Naive B cell (primary cell): ENCODE results near the gene DNM3. TPM values are rescaled to one million over a fixed set of nuclear protein-coding genes. Genes with fewer than 3 reads are reported as not detected.
A peak's percentile ranks its signal among the peaks of the same experiment; 100 is the strongest.

Experiments used
- ATAC-seq, 2 donors: fragments of 150-1000 bp; cut with Tn5 transposase; 2 replicates each; pipeline ENCODE4 v1.10.0; 2021; ENCODE audit warnings: low read depth in 2 of 2, mild to moderate bottlenecking in 2 of 2, moderate library complexity in 2 of 2
- DNase-seq: peaks from one replicate; pipeline ENCODE4 v3.0.0; 2022
- H3K27ac Mint-ChIP-seq, 6 donors: one replicate each; pipeline ENCODE4 v1.8.0; 2020 to 2022; ENCODE audit warnings: mild to moderate bottlenecking in 6 of 6, mixed read lengths in 6 of 6, moderate library complexity in 5 of 6, inconsistent platforms in 2 of 6
- H3K27me3 Mint-ChIP-seq, 3 donors: one replicate each; pipeline ENCODE4 v1.8.0; 2021 to 2022; ENCODE audit warnings: mixed read lengths in 3 of 3, mild to moderate bottlenecking in 1 of 3
- H3K36me3 Mint-ChIP-seq, 2 donors: one replicate each; pipeline ENCODE4 v1.8.0; 2020 to 2022; ENCODE audit warnings: mixed read lengths in 2 of 2, inconsistent platforms in 1 of 2, mild to moderate bottlenecking in 1 of 2
- H3K4me1 Mint-ChIP-seq, 3 donors: one replicate each; pipeline ENCODE4 v1.8.0; 2020 to 2022; ENCODE audit warnings: mixed read lengths in 3 of 3, inconsistent platforms in 1 of 3, mild to moderate bottlenecking in 1 of 3, moderate library complexity in 1 of 3
- H3K4me3 Mint-ChIP-seq, 8 donors: one replicate each; pipeline ENCODE4 v1.8.0; 2020 to 2022; ENCODE audit warnings: mild to moderate bottlenecking in 8 of 8, mixed read lengths in 8 of 8, moderate library complexity in 8 of 8, inconsistent platforms in 2 of 8
- H3K9me3 Mint-ChIP-seq, 7 donors: one replicate each; pipeline ENCODE4 v1.8.0; 2020 to 2022; ENCODE audit warnings: mixed read lengths in 7 of 7, mild to moderate bottlenecking in 5 of 7, inconsistent platforms in 2 of 7, moderate library complexity in 1 of 7
- polyA plus RNA-seq, 6 donors: library from polyadenylated mRNA; unstranded; fragments of 300-500 nt; fragmentation: Illumina TruSeq; gene quantifications; one replicate each; pipeline ENCODE4 v1.2.3, GENCODE V29; 2021; ENCODE audit warnings: low read depth in 6 of 6

The DNM3 gene
- polyA plus RNA-seq, 6 donors from 2014 or later = 0.32 to 6.6 (median 0.57) TPM

GRCh38 chr1:172241540-172241939 lies 400.2 kb downstream of the DNM3 start:
- H3K27me3 Mint-ChIP-seq = no peaks in the 10 kb centered on the region
- no peaks in the 10 kb centered on the region for H3K4me1 Mint-ChIP-seq
- DNase-seq (no peak), ATAC-seq (no peak)
- H3K36me3 Mint-ChIP-seq = no peaks in the 10 kb centered on the region
- H3K27ac Mint-ChIP-seq = no peak overlapping the region
- peaks cover 0 to 4% (median 0%) of the 10 kb centered on the region in 7 donors for H3K9me3 Mint-ChIP-seq
- H3K4me3 Mint-ChIP-seq = no peak overlapping the region

- Mint-ChIP-seq H3K4me3 (no peak overlapping the region), H3K4me1 (no peaks in the 10 kb centered on the region), H3K9me3 (peaks cover 0 to 4% (median 0%) of the 10 kb centered on the region in 7 donors), H3K36me3 (no peaks in the 10 kb centered on the region), H3K27ac (peak overlapping the region in 2 of 6 donors; percentile 32 to 33), H3K27me3 (no peaks in the 10 kb centered on the region)
- no peak for DNase-seq
- no peak for ATAC-seq
These were observed 403.6 kb downstream of the DNM3 start for GRCh38 chr1:172244865-172245264.

- peak overlapping the region in 1 of 8 donors; percentile 7 for H3K4me3 Mint-ChIP-seq
- DNase-seq (no peak), ATAC-seq (no peak)
- peak overlapping the region in 1 of 6 donors; percentile 33 for H3K27ac Mint-ChIP-seq
- no peaks in the 10 kb centered on the region for H3K4me1 Mint-ChIP-seq
- peaks cover 0 to 4% (median 0%) of the 10 kb centered on the region in 7 donors for H3K9me3 Mint-ChIP-seq
- no peaks in the 10 kb centered on the region for H3K36me3 Mint-ChIP-seq
- H3K27me3 Mint-ChIP-seq = no peaks in the 10 kb centered on the region
These were observed 404.5 kb downstream of the DNM3 start for GRCh38 chr1:172245788-172246187.

- Mint-ChIP-seq H3K4me3 (no peak overlapping the region), H3K4me1 (no peaks in the 10 kb centered on the region), H3K36me3 (no peaks in the 10 kb centered on the region)
These were observed 405.5 kb downstream of the DNM3 start for GRCh38 chr1:172246521-172247390.

GRCh38 chr1:172251486-172251885 lies 410.2 kb downstream of the DNM3 start:
- DNase-seq (no peak), ATAC-seq (no peak)
- no peaks in the 10 kb centered on the region for H3K9me3 Mint-ChIP-seq
- peaks cover 2 to 7% (median 7%) of the 10 kb centered on the region in 3 donors for H3K4me1 Mint-ChIP-seq
- no peak overlapping the region for H3K4me3 Mint-ChIP-seq
- no peaks in the 10 kb centered on the region for H3K27me3 Mint-ChIP-seq
- no peak overlapping the region for H3K27ac Mint-ChIP-seq
- H3K36me3 Mint-ChIP-seq = no peaks in the 10 kb centered on the region

More at GRCh38 chr1:172246521-172247390, 405.5 kb downstream of the DNM3 start:
- no peak for DNase-seq
- H3K27me3 Mint-ChIP-seq = no peaks in the 10 kb centered on the region
- peaks cover 0 to 4% (median 0%) of the 10 kb centered on the region in 7 donors for H3K9me3 Mint-ChIP-seq
- ATAC-seq = no peak
- H3K27ac Mint-ChIP-seq = no peak overlapping the region

GRCh38 chr1:172252321-172252720 lies 411.0 kb downstream of the DNM3 start:
- no peaks in the 10 kb centered on the region for H3K36me3 Mint-ChIP-seq
- H3K4me3 Mint-ChIP-seq = no peak overlapping the region
- H3K27ac Mint-ChIP-seq = no peak overlapping the region
- H3K4me1 Mint-ChIP-seq = peaks cover 2 to 7% (median 7%) of the 10 kb centered on the region in 3 donors
- no peaks in the 10 kb centered on the region for H3K9me3 Mint-ChIP-seq
- ATAC-seq (no peak), DNase-seq (no peak)
- no peaks in the 10 kb centered on the region for H3K27me3 Mint-ChIP-seq

GRCh38 chr1:172252958-172253357 lies 411.7 kb downstream of the DNM3 start:
- peaks cover 2 to 7% (median 7%) of the 10 kb centered on the region in 3 donors for H3K4me1 Mint-ChIP-seq
- ATAC-seq (no peak), DNase-seq (no peak)
- H3K4me3 Mint-ChIP-seq = no peak overlapping the region
- H3K9me3 Mint-ChIP-seq = no peaks in the 10 kb centered on the region
- no peak overlapping the region for H3K27ac Mint-ChIP-seq
- H3K36me3 Mint-ChIP-seq = no peaks in the 10 kb centered on the region
- H3K27me3 Mint-ChIP-seq = no peaks in the 10 kb centered on the region

- Mint-ChIP-seq H3K27ac (no peak overlapping the region), H3K9me3 (peaks cover 2 to 6% (median 3%) of the 10 kb centered on the region in 7 donors), H3K27me3 (no peaks in the 10 kb centered on the region), H3K36me3 (peaks cover 2 to 4% of the 10 kb centered on the region in 2 donors), H3K4me1 (peaks cover 2 to 7% (median 7%) of the 10 kb centered on the region in 3 donors), H3K4me3 (no peak overlapping the region)
- ATAC-seq (no peak), DNase-seq (no peak)
These were observed 413.4 kb downstream of the DNM3 start for GRCh38 chr1:172254521-172255222.

GRCh38 chr1:172255223-172255560 lies 413.9 kb downstream of the DNM3 start:
- peaks cover 2 to 7% (median 7%) of the 10 kb centered on the region in 3 donors for H3K4me1 Mint-ChIP-seq
- H3K4me3 Mint-ChIP-seq = no peak overlapping the region
- ATAC-seq = no peak
- H3K9me3 Mint-ChIP-seq = peaks cover 7 to 10% (median 8%) of the 10 kb centered on the region in 7 donors
- no peaks in the 10 kb centered on the region for H3K27me3 Mint-ChIP-seq
- H3K27ac Mint-ChIP-seq = no peak overlapping the region
- peaks cover 7 to 9% of the 10 kb centered on the region in 2 donors for H3K36me3 Mint-ChIP-seq
- DNase-seq = no peak

- H3K4me3 Mint-ChIP-seq = no peak overlapping the region
- H3K9me3 Mint-ChIP-seq = peaks cover 2 to 14% (median 5%) of the 10 kb centered on the region in 7 donors
- no peaks in the 10 kb centered on the region for H3K27me3 Mint-ChIP-seq
- H3K36me3 Mint-ChIP-seq = peaks cover 2 to 6% of the 10 kb centered on the region in 2 donors
- no peak for DNase-seq
- ATAC-seq = no peak
- H3K27ac Mint-ChIP-seq = no peak overlapping the region
- H3K4me1 Mint-ChIP-seq = no peaks in the 10 kb centered on the region
These were observed 424.6 kb downstream of the DNM3 start for GRCh38 chr1:172265905-172266304.

GRCh38 chr1:172266528-172267174 lies 425.4 kb downstream of the DNM3 start:
- no peaks in the 10 kb centered on the region for H3K27me3 Mint-ChIP-seq
- no peak for ATAC-seq
- H3K9me3 Mint-ChIP-seq = peaks cover 0 to 9% (median 0%) of the 10 kb centered on the region in 7 donors
- H3K36me3 Mint-ChIP-seq = no peaks in the 10 kb centered on the region
- no peak for DNase-seq
- no peaks in the 10 kb centered on the region for H3K4me1 Mint-ChIP-seq
- H3K27ac Mint-ChIP-seq = peak overlapping the region in 1 of 6 donors; percentile 44
- H3K4me3 Mint-ChIP-seq = no peak overlapping the region

GRCh38 chr1:172268237-172268636 lies 426.9 kb downstream of the DNM3 start:
- no peak for DNase-seq
- Mint-ChIP-seq H3K4me3 (no peak overlapping the region), H3K27ac (peak overlapping the region in 1 of 6 donors; percentile 79), H3K27me3 (no peaks in the 10 kb centered on the region), H3K36me3 (no peaks in the 10 kb centered on the region), H3K4me1 (no peaks in the 10 kb centered on the region), H3K9me3 (peaks cover 0 to 6% (median 0%) of the 10 kb centered on the region in 7 donors)
- ATAC-seq = no peak

- no peak for DNase-seq
- no peaks in the 10 kb centered on the region for H3K9me3 Mint-ChIP-seq
- no peak overlapping the region for H3K27ac Mint-ChIP-seq
- H3K4me3 Mint-ChIP-seq = no peak overlapping the region
- no peaks in the 10 kb centered on the region for H3K36me3 Mint-ChIP-seq
- ATAC-seq = no peak
- H3K4me1 Mint-ChIP-seq = no peaks in the 10 kb centered on the region
- no peaks in the 10 kb centered on the region for H3K27me3 Mint-ChIP-seq
These were observed 427.8 kb downstream of the DNM3 start for GRCh38 chr1:172269084-172269483.
